Measurements from ENCODE around the gene GRID1.

DNA sequence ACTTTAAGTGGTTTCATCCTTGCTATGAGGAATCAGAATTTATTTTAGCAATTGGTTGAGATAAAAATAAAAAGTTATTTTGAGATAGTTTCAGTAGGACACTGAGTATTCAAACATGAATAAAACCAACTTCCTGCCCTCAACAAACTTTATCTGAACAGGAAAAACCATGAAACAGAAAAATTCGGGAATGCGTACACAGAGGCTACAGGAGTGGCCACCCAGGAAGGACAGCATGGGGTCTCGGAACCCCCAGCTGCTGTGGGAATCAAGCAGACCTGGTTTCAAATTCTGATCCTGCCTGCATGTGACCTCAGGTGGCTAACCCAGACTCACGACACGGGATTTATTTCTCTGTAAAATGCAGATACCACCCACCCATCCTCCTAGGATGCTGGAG lies 49.0 kb upstream of the GRID1 start:
- TF ChIP-seq GATA3 (IDR thresholded peaks at IDR 0.05; ENCODE audit: low read depth, low read length) (no peak), GATA2 (IDR thresholded peaks at IDR 0.05; ENCODE audit: low read depth, low read length) (no peak)

Data from SH-SY5Y (cell line).